Left hindlimb (tissue), 1 donor: ENCODE measurements around the gene SLC2A4RG.

ENCODE experiments used
- DNase-seq: peaks from one replicate; pipeline ENCODE4 v3.0.0-alpha.2; 2018

Gene SLC2A4RG

DNA sequence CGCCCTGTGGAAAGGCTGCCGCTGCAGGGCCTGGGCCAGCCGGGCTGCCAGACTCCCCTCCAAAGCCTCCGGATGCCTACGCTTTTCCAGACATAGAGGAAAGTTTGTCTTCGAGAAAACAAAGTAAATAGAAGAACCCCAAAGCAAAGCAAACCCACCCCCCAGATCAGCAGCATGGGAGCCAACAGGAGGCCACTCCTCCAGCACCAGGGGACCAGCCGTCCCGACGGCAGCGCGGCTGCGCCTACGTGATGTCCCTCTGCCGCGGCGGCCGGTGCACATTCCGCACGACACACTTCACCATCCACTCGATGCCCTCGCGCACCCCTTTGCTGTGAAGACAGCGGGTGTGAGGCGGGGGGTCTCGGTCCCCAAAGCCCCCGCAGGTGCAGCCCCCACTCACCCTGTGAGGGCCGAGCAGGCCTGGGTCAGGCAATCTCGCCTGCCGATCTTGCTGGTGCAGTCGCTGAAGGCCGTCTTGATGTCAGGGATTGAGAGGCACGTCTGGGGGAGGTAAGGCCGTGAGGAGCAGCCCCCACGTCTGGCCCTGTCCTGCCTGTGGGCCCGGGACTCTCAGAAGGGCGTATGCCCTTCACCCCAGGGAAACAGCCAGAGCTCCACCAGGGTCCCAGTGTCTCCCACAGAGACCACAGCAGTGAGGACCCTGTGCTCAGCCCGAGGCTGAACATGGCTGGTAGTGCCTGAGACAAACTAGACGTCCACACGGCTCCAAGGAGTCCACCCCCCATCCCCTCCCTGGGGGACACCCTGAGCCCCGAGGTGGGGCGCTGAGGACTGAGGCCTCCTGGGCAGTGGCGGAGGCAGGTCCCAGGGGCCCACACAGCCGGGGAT is 39.2 kb upstream of the SLC2A4RG start:
- no peak for DNase-seq

DNA sequence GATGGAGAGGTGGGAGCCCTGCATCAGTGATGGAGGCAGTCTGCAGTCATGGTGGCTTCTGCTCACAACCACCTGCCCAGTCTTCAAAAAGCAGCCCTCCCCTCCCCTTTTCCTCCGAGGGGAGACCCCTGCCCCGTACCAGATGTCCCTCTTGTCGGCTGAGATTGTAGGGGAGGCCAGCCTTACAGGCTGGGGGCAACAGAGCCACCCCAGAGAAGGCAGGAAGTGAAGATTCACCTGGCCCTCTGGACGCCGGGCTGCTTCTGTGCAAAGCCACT is 38.6 kb upstream of the SLC2A4RG start:
- DNase-seq, result no peak

DNA sequence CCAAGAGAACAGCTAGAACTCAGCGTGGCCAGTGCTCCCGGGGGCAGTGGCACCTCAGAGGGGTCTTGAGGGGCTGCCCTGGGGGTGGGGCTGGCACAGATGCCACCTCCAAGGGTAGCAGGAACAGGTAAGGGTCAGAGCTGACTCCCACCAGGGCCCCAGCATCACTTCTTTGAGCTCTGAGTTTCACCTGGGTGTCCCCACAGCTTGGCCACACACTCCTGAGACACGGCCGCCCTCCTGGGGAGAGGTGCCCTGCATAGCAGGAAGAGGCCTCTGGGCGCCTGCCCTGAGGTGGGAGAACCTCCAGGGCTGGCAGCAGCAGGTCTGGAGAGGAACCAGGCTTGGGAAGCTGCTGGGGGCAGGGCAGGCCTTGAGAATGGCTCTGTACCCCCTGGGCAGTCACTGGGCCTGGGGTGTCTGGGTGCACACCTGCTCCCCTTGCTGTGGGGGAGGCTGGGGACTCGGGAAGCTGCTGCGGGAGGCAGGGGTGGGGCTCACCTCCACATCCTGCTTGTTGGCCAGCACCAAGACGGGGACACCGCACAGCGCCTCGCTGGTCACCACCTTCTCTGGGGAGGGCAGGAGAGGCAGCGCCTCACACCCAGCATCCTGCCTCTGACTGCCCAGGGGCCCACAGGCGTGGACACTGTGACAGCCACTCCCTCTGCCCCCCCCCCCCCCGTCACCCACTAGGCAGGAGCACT is 38.1 kb upstream of the SLC2A4RG start:
- DNase-seq, result no peak

DNA sequence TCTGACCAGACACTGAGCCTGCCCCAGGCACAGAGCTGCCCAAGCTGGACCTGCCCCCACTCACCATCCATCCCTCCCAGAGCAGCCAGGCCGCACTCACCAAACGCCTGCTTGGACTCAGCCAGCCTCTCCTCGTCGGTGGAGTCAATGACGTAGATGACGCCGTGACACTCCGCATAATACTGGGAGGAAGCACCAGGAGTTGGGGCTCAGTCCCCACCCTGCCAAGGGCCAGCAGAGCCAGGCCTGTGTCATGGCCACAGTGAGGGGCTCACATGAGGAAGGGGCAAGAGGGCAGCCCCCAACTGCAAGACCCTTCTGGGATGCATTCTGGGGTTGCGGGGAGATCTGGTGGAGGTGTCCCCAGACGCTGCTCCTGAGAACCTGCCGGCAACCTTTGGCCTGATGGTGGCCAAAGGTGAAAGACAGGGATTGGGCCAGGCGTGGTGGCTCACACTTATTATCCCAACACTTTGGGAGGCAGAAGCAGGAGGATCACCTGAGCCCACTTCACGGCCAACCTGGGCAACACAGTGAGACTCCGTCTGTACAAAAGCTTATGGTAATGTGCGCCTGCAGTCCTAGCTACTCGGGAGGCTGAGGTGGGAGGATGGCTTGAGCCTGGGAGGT is 37.4 kb upstream of the SLC2A4RG start:
- DNase-seq, result no peak

DNA sequence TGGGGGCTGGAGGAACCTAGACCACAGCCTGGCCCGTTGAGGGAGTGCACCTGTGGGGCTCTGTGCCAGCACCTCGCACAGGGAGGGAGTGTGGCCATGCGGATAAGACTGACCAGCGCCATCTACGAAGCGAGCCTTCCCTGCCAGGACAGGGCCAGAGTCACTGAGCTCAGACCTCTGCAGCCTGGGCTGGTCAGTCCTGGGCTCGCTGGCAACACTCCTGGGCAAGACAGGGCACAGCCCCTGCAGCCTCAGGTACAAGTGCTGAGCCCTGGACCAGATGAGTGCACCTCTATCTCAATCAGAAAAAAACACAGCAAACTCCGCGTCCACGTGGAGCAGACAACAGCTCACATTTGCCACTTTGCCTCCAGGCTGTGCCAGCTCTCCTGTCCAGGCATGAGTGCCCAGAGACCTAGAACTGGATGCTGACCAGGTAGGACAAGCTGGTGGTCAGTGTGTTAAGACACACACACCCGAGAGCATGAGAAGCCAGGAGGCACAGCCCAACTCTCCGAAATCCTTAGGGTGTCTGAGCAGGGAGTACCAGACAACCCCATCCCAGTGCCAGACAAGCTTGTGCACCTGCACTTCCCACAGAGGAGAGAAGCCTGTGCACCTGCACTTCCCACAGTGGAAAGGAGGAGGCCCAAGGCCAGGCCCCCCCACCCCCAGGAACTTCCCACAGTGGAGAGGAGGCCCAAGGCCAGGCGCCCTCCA is 36.7 kb upstream of the SLC2A4RG start:
- no peak for DNase-seq

DNA sequence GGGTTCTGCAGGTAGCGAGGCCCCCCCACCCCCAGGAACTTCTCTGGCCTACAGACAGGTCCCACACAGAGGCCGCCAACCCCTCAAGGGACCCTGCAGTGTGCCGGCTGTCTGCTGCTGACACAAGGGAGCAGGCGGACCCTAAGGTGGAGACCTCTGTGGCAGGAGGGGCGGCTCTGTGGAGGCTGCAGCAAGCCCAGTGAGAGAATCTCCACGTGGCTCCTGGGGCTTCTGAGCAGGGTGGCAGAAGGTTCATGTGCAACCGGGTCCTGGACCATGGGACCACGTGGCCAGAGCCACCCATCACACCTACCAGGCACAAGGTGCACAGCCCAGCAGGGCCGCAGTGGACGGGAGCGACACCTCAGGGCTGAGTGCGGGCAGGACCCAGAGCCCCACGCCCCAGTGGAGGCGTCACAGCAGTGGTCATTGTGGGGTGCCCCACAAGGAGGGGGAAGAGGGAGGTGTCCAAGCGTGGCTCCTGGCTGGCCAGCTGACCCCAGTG is 36.1 kb upstream of the SLC2A4RG start:
- DNase-seq, result no peak

DNA sequence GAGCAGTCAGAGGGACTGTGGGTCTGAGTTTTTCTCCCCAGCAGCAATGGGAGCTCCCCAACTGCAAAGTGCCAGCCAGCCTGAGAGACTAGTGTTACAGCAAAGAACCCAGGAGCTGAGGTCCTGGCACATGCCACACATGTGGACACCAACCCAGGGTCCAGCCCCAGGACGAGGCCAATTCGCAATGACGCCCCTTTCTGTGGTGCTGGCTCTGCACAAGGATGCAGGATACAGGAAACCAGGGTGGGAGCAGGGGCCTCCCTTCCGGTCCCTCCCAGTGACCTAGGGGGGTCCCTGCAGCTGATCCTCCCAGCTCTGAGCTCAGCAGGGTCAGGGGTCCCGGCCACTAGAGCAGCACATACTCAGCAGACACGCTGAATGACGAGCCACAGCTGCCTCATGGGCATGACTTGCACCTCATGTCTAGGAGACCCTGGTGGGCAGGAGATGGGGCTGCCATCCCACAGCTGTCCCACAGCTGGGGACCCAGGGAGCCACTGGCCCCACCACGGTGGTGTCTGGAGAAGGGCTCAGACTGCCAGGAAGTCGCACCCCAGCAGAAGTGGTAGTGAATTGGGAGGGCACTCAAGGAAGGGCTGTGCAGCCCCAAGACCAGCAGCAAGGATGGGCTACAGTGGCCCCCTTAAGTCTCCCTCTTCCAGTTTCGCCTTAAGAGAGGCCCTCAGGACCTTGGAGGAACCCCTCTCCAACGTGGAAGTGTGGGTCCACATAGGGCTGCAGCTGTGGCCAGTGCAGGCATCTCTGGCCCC is 35.4 kb upstream of the SLC2A4RG start:
- DNase-seq, result no peak

DNA sequence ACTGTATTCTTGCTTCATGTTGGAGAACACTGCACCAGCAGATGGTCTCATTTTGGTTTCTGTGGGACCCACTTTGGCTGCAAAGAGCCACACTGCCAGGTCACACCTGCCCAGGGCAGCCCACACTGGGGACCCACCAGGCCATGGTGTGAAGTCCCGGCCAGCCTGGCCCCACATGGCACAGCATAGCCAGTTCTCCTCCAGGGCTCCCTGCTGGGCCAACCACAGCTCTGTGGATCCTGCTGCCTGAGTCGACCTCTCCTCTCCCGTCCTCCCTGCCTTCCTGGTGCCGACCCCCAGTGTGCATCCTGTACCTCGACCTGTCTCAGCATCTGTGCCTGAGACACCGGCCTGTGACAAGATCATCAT is 34.8 kb upstream of the SLC2A4RG start:
- no peak for DNase-seq

DNA sequence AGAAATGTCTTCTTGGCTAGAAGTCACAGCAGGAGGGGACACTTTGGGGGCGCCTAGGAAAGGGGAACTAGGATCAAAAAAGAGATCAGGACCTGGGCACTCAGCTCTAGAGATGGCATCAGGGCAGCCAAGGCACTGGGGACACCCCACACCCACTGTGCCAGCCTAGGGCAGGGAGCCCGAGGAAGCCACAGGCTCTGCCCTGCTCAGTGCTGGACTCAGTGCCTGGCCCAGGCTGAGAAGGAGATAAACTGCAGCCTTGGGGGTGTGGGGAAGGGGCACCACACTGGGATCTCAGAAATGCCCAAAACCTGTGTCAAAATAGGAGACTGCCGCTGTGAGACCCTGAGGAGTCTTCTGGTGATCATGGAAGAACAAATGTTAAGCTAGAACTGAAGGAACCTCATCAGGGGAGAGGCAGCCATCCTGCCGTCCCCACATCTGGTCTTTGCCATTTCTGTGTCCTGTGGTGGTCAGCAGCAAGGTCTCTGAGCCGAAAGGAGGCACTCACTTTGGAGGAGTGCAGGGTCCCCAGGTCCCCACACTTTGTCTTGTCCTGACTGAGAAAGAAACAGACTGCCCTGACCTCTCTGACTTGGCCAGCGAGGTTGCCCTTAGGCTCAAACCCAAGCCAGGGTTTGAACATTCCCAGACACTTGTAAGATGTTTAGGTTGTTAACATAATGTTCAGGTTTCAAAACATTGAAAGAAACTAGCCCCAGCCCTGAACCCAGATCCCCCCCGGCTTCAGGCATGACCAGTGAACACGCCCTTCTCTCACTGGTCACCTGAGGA is 34.1 kb upstream of the SLC2A4RG start:
- DNase-seq, result no peak

DNA sequence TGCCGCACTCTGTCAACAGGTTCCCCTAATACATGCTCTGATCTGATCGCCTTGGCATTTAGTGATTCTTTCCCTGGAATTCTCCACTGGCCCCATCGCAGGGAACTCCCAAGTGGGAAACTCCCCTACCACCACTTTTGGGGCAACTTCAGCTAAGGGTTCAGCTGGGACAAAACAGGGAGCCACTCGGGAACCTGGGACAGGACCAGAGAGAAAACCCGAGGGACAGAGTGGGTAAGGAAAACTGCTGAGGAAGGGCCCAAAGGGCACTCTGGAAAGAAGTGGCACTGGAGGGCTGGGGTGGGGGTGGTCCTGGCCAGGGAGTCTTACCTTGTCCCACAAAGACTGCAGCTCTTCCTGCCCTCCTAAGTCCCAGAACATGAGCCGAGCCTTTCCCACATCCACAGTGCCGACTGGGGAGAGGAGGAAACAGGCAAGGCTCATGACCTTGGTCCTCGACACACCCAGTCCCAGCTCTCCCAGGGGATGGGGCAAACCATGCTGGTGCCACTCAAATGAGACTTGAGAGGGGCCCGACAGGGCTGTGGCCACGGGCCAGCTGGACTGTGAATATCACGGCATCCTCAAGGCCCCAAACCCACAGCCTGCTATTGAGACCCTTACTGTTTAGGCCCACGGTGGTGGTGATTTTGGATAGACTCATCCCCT is 33.4 kb upstream of the SLC2A4RG start:
- DNase-seq, result no peak

DNA sequence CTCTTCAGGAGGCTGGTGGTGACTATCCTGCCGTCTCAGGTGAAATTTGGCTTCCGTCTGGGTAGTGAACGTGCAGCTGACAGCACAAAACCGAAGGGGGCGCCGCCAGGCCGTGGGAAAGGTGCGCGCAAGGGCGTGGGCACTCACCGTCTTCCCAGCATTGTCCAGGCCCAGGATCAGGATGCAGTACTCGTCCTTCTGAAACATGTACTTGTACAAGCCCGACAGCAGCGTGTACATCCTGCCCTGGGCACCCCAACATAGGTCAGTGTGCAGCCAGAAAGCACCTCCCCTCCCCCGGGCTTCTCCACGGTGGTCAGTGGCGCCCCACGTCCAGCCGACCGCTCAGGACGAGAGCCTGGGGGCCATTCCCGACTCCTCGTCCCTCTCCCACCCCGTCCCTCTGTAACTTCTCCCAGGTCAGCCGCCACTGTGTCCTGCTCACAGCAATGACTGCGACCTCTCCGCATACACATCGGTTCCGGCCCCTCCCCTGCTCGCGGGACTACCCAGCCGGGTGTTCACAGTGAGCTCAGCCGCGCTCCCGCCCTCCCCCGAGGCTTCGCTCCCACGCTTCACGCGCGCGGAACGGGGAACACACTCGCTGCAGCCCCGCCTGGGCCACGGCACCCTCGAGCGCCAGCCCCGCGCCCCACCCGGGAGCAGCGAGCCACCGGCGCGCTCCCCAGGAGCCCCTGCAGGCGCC is 32.6 kb upstream of the SLC2A4RG start:
- DNase-seq, result peak; percentile 46

DNA sequence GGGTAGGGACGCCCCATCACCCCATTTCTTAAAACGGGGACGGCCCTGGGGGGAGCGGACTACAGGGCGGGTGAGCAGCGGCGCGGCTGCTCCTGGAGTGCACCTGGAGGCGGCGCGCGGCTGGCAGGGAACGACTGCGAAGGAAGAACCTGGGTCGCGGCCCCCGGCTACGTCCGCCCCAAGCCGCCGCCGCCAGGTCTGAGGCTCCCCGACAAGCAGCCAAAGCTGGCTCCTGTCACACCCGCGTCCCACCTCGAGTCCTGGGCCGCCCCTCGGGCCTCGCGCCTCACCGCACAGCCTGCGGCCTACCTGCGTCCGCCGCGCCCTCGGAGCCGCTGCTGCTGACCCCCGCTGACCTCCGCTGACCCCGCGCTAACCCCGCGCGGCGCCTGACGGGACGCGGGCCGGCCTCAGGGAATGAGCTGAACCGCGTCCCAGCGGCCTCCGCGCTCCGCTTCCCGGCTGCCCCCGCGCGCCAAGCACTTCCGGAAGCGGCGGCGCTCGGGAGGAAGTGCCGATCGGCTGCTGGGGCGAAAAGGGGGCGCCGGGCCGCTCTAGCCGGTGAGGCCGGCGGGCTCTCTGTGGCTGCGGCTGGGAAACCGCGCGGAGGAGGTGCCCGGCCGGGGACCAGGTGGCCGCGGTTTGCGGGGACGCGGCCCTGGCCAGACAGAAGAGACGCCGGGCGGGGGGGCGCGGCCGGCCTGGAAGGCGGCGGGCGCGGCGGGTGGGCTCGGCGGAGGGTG is 31.8 kb upstream of the SLC2A4RG start, which contains the start of the genes ARFRP1 and ZGPAT:
Gene ARFRP1, minus strand, starts transcription at position 419 of the 743 bp plus-strand sequence. CDS start 885 bp downstream, outside the sequence.
Gene ZGPAT, plus strand, starts transcription at position 482 of the 743 bp plus-strand sequence. CDS start 542 bp downstream, outside the sequence.
- peak; percentile 91 for DNase-seq

DNA sequence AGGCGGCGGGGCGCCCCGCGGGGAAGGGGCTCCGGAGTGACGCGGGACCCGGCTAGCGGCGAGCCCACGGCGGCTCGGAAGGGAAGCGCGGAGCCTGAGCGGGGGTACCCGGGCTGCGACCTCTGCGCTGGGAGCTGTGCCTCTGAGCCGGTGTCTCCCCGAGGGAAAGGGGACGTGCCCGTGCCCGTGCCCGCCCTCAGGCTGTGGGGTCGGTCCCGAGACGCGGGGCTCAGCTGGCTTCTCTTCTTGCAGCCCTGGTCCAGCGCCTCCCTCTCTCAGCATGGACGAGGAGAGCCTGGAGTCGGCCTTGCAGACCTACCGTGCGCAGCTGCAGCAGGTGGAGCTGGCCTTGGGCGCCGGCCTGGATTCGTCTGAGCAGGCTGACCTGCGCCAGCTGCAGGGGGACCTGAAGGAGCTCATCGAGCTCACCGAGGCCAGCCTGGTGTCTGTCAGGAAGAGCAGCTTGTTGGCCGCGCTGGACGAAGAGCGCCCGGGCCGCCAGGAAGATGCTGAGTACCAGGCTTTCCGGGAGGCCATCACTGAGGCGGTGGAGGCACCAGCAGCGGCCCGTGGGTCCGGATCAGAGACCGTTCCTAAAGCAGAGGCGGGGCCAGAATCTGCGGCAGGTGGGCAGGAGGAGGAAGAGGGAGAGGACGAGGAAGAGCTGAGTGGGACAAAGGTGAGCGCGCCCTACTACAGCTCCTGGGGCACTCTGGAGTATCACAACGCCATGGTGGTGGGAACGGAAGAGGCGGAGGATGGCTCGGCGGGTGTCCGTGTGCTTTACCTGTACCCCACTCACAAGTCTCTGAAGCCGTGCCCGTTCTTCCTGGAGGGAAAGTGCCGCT is 31.1 kb upstream of the SLC2A4RG start:
- no peak for DNase-seq

DNA sequence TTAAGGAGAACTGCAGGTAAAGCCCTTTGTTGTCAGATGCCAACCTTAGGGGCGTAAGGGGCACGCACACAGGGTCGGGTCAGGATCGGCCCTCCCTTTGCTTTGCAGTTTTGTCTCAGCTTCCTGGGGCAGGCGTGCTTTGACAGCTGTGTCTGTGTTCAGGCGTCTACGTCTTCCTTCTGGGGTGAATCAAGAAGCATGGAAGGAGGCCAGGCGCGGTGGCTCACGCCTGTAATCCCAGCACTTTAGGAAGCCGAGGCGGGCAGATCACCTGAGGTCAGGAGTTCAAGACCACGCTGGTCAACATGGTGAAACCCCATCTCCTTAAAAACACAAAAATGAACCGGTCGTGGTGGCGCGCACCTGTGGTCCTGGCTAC is 30.4 kb upstream of the SLC2A4RG start:
- no peak for DNase-seq

DNA sequence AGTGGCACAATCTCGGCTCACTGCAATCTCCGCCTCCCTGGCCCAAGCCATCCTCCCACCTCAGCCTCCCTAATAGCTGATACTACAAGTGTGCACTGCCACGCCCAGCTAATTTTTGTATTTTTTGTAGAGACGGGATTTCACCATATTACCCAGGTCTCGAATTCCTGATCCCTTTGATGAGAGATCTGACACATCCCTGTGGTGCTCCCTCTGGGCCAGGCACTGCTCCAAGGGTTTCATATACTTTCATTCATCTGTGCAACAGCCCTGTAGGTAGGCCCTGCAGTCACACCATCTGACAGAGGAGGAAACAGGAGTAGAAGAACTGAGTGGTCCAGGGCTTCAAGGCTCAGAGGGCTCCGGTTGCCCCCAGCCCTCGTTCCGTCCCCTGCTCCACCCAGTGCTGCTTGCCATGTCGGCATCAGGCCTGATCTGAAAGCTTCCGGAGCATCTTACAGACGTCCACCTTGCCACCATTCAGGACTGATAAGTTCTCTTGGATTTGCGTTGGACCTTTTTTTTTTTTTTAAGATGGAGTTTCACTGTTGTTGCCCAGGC is 28.4 kb upstream of the SLC2A4RG start:
- no peak for DNase-seq

DNA sequence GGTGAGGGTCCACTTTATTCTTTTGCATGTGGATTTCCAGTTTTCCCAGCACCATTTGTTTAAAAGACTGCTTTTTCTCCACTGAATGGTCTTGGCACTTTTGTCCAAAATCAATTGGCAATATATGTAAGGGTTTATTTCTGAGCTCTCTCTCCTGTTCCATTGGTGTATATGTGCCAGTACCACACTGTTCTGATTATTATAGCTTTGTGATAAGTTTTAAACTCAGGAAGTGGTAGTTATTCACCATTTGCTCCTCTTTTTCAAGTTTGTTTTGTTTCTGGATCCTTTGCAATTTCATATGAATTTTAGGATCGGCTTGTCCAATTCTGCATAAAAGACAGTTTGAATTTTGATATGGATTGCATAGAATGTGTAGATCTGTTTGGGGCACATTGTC is 27.4 kb upstream of the SLC2A4RG start:
- DNase-seq, result no peak

DNA sequence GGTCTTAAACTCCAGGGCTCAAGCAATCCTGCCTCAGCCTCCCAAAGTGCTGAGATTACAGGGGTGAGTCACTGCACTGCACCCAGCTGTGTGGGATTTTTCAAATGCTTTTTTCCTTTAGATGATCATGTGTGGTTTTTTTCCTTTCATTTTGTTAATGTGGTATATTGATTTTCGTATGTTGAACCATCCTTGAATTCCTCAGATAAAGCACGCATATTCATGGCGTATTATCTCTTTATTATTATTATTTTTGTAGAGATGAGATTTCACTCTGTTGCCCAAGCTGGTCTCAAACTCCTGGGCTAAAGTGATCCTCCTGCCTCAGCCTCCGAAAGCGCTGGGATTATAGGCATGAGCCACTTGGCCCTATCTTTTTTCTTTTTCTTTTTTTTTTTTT is 24.7 kb upstream of the SLC2A4RG start:
- DNase-seq, result no peak

DNA sequence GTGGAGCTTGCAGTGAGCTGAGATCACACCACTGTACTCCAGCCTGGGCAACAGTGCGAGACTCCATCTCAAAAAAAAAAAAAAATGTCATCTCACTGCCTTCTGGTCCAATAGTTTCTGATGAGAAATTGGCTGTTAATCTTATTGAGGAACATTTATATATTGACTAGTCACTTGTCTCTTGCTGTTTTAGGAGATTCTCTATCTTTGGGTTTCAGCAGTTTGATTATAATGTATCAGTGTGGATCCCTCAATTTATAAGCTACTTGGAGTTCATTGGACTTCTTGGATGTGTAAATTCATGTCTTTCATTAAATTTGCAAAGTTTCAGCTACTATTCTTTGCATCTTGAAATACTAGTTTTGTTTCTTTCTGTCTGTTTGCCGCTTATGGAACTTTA is 20.6 kb upstream of the SLC2A4RG start:
- no peak for DNase-seq
